ENCODE measurements around the gene ZCCHC18.
A peak's percentile ranks its signal among the peaks of the same experiment; 100 is the strongest.

Gene ZCCHC18

DNA sequence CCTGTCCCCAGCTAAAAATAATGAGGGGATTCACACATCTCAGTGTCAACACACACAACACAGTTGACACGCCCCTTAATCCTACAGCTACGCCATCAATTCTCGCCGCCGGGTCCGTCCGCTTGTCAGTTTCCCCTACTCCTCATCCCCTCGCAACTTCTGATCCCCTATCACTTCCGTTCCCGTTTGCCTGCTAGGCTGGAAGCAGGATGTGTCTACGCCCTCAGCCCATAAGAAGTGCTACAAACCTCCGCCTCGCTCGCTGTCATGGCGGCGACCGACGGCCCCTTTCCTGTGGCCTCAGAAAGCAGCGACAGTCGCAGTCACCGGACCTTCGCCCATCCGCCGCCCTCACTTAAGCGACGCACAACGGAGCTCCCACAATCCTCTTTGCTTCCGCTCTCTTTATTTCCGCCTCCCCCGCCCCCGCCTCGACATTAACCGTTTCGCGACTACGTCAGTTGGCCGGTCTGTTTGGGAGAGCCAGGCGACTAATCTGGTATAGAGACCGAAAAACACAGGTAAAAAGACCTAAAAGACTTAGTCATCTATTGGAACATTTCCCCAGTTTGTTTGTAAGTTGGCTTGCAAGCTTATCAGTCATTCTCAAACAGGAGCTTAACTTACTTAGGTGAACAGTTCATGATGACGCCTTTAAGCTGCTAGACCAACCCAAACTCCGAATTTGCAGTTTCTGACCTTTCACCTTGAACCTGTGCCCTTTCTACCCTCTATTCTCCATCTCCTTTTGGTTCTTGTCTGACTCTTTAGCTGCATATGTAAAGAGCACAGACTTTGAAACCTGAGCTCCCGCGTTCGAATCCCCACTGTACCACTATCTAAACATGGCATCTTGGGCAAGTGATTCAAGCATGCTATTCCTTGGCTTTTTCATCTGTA is 44.6 kb downstream of the ZCCHC18 start, which contains the start of gene SLC25A53:
Gene SLC25A53, minus strand, starts transcription at position 380 of the 900 bp plus-strand sequence. CDS start 51,752 bp downstream, outside the sequence.
- TF ChIP-seq, protein P1, sequence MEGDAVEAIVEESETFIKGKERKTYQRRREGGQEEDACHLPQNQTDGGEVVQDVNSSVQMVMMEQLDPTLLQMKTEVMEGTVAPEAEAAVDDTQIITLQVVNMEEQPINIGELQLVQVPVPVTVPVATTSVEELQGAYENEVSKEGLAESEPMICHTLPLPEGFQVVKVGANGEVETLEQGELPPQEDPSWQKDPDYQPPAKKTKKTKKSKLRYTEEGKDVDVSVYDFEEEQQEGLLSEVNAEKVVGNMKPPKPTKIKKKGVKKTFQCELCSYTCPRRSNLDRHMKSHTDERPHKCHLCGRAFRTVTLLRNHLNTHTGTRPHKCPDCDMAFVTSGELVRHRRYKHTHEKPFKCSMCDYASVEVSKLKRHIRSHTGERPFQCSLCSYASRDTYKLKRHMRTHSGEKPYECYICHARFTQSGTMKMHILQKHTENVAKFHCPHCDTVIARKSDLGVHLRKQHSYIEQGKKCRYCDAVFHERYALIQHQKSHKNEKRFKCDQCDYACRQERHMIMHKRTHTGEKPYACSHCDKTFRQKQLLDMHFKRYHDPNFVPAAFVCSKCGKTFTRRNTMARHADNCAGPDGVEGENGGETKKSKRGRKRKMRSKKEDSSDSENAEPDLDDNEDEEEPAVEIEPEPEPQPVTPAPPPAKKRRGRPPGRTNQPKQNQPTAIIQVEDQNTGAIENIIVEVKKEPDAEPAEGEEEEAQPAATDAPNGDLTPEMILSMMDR (IDR thresholded peaks at IDR 0.05; ENCODE audit: low read depth, low read length), result no peak
- peak within 1 kb of the TSS; percentile 58 to 75 for H3K4me3 ChIP-seq (replicated peaks in 1 of 2; ENCODE audit: low read depth in 2 of 2, low read length in 2 of 2)
- DNase-seq (ENCODE audit: low read depth in 2 of 2), result peak; percentile 82 to 84
